Fibroblast of lung (primary cell): ENCODE measurements around the gene MLPH. TPM values are rescaled to one million over a fixed set of nuclear protein-coding genes. Genes with fewer than 3 reads are reported as not detected.

Experiments
- DNase-seq, 2 donors: peaks; one replicate each; pipeline versions ENCODE4 v3.0.0 to v3.0.0-alpha.2; 2010; ENCODE audit warnings: low read depth in 2 of 2
- H2AFZ ChIP-seq: 2 replicates; pipeline ENCODE4 v1.5.1; 2012; ENCODE audit warnings: low read length, control low read depth, inconsistent platforms
- H3K27ac ChIP-seq: 2 replicates; pipeline ENCODE4 v1.5.1; 2011; ENCODE audit warnings: low read length, control low read depth; ENCODE audit not compliant: insufficient read depth
- H3K27me3 ChIP-seq: 2 replicates; pipeline ENCODE4 v1.5.1; 2011; ENCODE audit warnings: mild to moderate bottlenecking, low read length; ENCODE audit not compliant: control insufficient read depth, insufficient read depth
- H3K36me3 ChIP-seq: 2 replicates; pipeline ENCODE4 v1.5.1; 2011; ENCODE audit warnings: low read length; ENCODE audit not compliant: control insufficient read depth, insufficient read depth
- H3K4me1 ChIP-seq: 2 replicates; pipeline ENCODE4 v1.5.1; 2011; ENCODE audit warnings: low read length; ENCODE audit not compliant: control insufficient read depth, insufficient read depth; ENCODE audit errors: extremely low read depth
- H3K4me2 ChIP-seq: 2 replicates; pipeline ENCODE4 v1.5.1; 2011; ENCODE audit warnings: low read length, control low read depth; ENCODE audit not compliant: insufficient read depth; ENCODE audit errors: extremely low read depth
- H3K4me3 ChIP-seq, 4 experiments: fragments of 200-600 bp in 1 of 4; sonication (generic) in 1 of 4; replicated peaks in 1 of 4; 2 replicates each; pipeline ENCODE4 v1.5.1; 2011 to 2016; ENCODE audit warnings: low read length in 4 of 4, low read depth in 3 of 4, mild to moderate bottlenecking in 3 of 4, control low read depth in 2 of 4, inconsistent platforms in 1 of 4, mixed read lengths in 1 of 4; ENCODE audit not compliant: insufficient read depth in 1 of 4; ENCODE audit errors: control extremely low read depth in 1 of 4
- H3K79me2 ChIP-seq: 2 replicates; pipeline ENCODE4 v1.5.1; 2012; ENCODE audit warnings: mild to moderate bottlenecking, low read length, inconsistent platforms; ENCODE audit not compliant: control insufficient read depth, insufficient read depth
- H3K9ac ChIP-seq: 2 replicates; pipeline ENCODE4 v1.5.1; 2011; ENCODE audit warnings: mild to moderate bottlenecking, low read length, control low read depth; ENCODE audit not compliant: insufficient read depth
- H3K9me3 ChIP-seq: 2 replicates; pipeline ENCODE4 v1.5.1; 2012; ENCODE audit warnings: low read depth, low read length; ENCODE audit not compliant: control insufficient read depth, insufficient read depth
- H4K20me1 ChIP-seq: 2 replicates; pipeline ENCODE4 v1.5.1; 2011; ENCODE audit warnings: low read length; ENCODE audit not compliant: control insufficient read depth, insufficient read depth; ENCODE audit errors: extremely low read depth
- CTCF ChIP-seq, 2 donors: IDR thresholded peaks in 1 of 2; conservative IDR thresholded peaks in 1 of 2; 1 replicate in 1 of 2; 2 replicates in 1 of 2; pipeline ENCODE4 v1.5.1; 2011 to 2012; ENCODE audit warnings: low read length in 2 of 2, control low read depth in 1 of 2, inconsistent platforms in 1 of 2, low read depth in 1 of 2, mild to moderate bottlenecking in 1 of 2
- EZH2 ChIP-seq: IDR thresholded peaks from 2 replicates; pipeline ENCODE4 v1.5.1; 2012; ENCODE audit warnings: low read length, control low read depth, mild to moderate bottlenecking; ENCODE audit errors: missing control alignments
- polyA plus RNA-seq, 2 donors: library from polyadenylated mRNA; depleted of rRNA in 1 of 2; stranded (reverse) in 1 of 2; unstranded in 1 of 2; fragments of >200 nt; gene quantifications; 2 replicates each; pipeline ENCODE4 v1.2.1, GENCODE V29; 2011 to 2012; ENCODE audit warnings: missing spikeins in 1 of 2
- total RNA-seq: library from RNA; depleted of rRNA; stranded (reverse); fragments of >200 nt; gene quantifications from 2 replicates; pipeline ENCODE4 v1.2.1, GENCODE V29; 2014

The MLPH gene
- total and polyA plus RNA-seq, 2 donors (not counting 1 experiment from before 2014, with no cell fraction given), result 3.1 to 10.7 TPM

- Histone ChIP-seq H3K4me2 (peak overlapping the region; percentile 83), H3K36me3 (no peaks in the 10 kb centered on the region), H3K9me3 (no peaks in the 10 kb centered on the region), H2AFZ (peak overlapping the region; percentile 27), H4K20me1 (no peaks in the 10 kb centered on the region), H3K27me3 (no peaks in the 10 kb centered on the region), H3K27ac (peak overlapping the region; percentile 97), H3K4me3 (peak overlapping the region; percentile 53 to 63 (median 60)), H3K79me2 (no peaks in the 10 kb centered on the region), H3K9ac (peak overlapping the region; percentile 96), H3K4me1 (peaks cover 21% of the 10 kb centered on the region)
- peak; percentile 82 to 91 for DNase-seq
- no peak for TF ChIP-seq EZH2
- peak; percentile 56 to 72 for TF ChIP-seq CTCF (conservative IDR thresholded peaks at IDR 0.05 in 1 of 2, IDR thresholded peaks at IDR 0.05 in 1 of 2; ENCODE audit: low read depth in 1 of 2, low read length in 2 of 2)
Measured at GRCh38 chr2:237474931-237475703, 11.9 kb upstream of the MLPH start.

DNA sequence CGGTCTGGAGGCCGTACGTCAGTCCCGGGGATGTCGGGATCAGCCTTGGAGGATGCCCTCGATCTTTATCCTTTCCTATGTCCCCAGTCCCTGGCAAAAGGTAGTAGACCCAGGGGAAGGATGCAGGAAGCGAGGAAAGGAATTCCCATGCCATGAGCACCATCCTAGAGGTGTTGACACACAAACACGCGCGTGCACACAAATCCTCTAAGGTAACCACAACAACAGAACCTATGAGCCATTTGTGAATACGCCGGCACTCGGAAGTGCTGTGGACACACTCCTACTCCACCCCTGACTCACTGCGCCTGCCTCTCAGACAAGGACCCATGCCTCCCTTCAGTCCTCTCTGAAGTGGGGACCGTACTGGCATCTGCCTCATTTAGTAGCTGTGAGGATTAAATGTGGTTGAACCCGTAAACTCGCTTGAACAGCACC lies 11.3 kb upstream of the MLPH start:
- no peaks in the 10 kb centered on the region for H3K9me3 ChIP-seq
- H3K4me3 ChIP-seq, result peak overlapping the region; percentile 53 to 63 (median 60)
- H3K27me3 ChIP-seq, result no peaks in the 10 kb centered on the region
- peak overlapping the region; percentile 97 for H3K27ac ChIP-seq
- H2AFZ ChIP-seq, result peak overlapping the region; percentile 23
- no peaks in the 10 kb centered on the region for H3K36me3 ChIP-seq
- peak in 1 of 2 donors; percentile 3 for TF ChIP-seq CTCF (conservative IDR thresholded peaks at IDR 0.05 in 1 of 2, IDR thresholded peaks at IDR 0.05 in 1 of 2; ENCODE audit: low read depth in 1 of 2, low read length in 2 of 2)
- TF ChIP-seq EZH2, result no peak
- peaks cover 21% of the 10 kb centered on the region for H3K4me1 ChIP-seq
- peak overlapping the region; percentile 96 for H3K9ac ChIP-seq
- peak in 1 of 2 donors; percentile 87 for DNase-seq
- no peaks in the 10 kb centered on the region for H3K79me2 ChIP-seq
- no peaks in the 10 kb centered on the region for H4K20me1 ChIP-seq
- peak overlapping the region; percentile 83 for H3K4me2 ChIP-seq

DNA sequence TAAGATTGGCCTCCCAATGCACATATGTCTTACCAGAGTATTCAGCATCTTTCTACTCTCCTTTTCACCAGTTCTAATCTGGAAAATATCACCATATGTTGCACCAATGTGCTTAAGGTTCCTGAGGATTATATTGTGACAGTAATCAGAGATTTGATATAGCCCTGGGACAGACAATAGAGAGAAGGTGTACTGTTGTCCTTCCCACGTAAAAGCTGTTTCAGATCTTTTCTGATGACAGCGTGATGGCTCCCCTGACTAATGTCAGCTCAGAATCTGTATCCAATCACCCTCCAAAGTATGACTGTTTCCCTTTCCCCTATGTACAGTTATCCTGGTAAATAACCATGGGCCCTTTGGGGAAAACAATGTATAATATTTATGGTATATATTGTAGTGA lies 9.0 kb upstream of the MLPH start:
- no peak overlapping the region for H3K9ac ChIP-seq
- no peaks in the 10 kb centered on the region for H3K9me3 ChIP-seq
- H3K4me3 ChIP-seq, result no peak overlapping the region
- DNase-seq, result no peak
- no peaks in the 10 kb centered on the region for H3K27me3 ChIP-seq
- H4K20me1 ChIP-seq, result no peaks in the 10 kb centered on the region
- H3K36me3 ChIP-seq, result no peaks in the 10 kb centered on the region
- H3K27ac ChIP-seq, result no peak overlapping the region
- H3K79me2 ChIP-seq, result no peaks in the 10 kb centered on the region
- H3K4me2 ChIP-seq, result no peak overlapping the region
- TF ChIP-seq EZH2 (no peak), CTCF (conservative IDR thresholded peaks at IDR 0.05 in 1 of 2, IDR thresholded peaks at IDR 0.05 in 1 of 2; ENCODE audit: low read depth in 1 of 2, low read length in 2 of 2) (no peak)
- H3K4me1 ChIP-seq, result peaks cover 23% of the 10 kb centered on the region
- H2AFZ ChIP-seq, result no peak overlapping the region
